Amniotic epithelial cell (primary cell): Measurements from ENCODE around the gene PDZRN4.
"Not testable (repeated sequence)": the region's sequence is repeated elsewhere in the genome, so short reads cannot be mapped to it uniquely, and the experiment has no call there.

Experiments used
- DNase-seq: peaks from one replicate; pipeline ENCODE4 v3.0.0-alpha.2; 2010; ENCODE audit warnings: low read depth

PDZRN4 gene

DNA sequence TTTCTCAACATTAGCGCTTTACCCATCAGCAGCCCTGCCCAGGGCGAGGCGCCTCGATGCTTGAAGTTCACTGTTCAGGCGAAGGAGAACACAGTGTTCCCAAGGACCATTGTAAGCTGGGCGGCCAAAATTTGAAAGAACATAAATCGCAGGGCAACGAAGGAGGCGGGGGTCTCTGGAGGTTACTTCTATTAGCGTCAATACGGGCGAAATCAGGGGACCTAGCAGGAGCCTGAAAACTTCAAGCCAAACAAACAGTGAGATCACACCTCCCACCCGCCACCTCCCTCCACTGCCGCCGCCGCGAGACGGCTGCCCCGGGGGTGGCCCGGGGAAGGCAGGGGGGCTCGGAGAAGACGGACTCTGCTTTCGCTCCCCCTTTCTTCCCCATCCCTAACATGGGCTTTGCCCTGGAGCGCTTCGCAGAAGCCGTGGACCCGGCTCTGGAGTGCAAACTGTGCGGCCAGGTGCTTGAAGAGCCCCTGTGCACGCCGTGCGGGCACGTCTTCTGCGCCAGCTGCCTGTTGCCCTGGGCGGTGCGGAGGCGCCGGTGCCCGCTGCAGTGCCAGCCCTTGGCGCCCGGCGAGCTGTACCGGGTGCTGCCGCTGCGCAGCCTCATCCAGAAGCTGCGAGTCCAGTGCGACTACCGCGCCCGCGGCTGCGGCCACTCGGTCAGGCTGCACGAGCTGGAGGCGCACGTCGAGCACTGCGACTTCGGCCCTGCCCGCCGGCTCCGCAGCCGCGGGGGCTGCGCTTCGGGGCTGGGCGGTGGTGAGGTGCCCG, at the start of gene PDZRN4:
TSS of gene PDZRN4 (plus strand) at position 263 of the 783 bp plus-strand sequence.
- DNase-seq: no peak

DNA sequence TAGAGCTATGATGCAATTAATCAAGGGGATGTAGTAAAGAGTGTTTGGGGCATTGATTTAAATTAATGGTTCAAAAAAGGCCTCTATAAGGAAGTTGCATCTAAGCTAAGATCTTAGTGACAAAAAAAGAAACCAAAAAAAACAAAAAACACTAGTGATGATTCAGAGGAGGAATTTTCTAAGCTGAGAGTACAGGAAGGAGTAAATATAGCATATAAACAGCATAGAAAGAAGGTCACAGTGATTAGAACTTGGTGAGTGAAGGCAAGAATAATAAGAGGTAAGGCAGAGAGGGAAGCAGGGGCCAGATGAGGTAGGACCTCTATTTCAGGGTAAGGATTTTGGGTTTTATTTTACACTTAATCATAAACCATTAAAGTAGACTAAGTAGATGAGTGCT, 48.0 kb upstream of the PDZRN4 start:
- DNase-seq: peak; percentile 30

DNA sequence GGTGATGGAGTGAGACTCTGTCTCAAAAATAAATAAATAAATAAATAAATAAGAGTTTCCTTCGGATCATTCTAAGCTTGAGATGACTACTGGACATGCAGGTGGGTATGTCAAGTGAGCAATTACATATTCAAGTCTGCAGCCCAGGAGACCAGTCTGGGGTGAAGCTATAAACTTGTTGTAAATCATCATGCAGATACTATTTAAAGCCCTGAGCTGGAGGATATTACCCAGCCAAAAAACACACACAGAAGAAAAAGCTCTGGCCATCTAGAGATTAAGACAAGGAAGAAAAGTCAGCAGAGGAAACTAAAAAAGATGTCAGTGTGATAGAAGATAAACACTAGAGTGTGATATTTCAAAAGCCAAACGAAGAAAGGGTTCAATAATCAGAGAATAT, 47.0 kb upstream of the PDZRN4 start:
- DNase-seq: no peak

DNA sequence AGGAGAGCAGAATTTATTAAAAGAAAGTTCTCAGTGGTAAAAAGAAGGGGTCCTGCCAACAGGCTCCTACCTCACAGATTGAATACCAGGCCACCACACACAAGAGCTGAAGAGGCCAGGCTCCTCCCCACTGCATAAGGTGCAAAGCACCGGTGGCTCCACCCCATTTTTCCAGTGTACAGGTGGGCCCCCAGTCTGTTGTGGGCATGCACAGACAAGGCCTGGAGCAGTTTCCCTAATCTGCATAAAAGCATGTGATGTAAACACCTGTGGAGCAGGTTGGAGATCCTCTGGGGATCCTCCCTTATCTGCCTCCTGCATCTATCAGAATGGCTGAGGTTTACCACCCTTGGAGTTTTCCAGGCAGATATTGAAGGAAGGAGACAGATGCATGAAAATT, 45.7 kb upstream of the PDZRN4 start:
- no peak for DNase-seq

DNA sequence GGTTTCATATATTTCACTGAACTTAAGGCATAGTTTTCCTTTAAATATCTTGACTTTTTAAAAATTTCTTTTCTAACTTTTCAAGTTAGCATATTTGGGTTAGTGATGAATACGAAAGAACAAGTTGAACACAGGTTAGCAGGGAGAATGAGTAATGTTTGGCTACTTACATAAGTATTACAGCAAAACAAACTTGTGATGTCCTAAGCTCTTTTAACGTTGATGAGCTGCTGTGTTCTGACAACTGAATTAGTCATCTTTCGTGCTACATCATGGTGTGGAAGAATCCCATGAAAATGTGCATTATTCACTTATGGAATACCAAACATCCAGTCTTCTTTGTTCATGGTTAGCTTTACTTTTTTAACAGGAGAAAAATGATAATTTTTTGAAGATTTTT, 36.3 kb upstream of the PDZRN4 start:
- peak; percentile 75 for DNase-seq

DNA sequence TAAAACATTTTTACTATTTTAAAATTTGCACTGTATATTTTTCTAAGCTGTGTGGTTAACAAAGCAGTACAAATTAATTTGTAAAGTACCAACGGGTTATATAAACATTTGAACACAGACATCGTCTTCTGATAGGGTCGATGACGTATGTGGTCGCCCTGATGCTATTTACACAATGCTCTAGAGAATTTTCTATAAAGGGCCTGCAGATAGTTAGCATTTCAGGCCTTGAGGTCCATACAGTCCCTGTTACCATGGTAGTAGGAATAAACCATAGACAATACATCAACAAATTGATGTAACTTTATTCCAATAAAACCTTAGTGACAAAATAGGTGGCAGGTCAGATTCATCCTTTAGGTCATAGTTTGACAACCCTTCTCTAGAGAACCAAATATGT, 25.7 kb upstream of the PDZRN4 start:
- DNase-seq: no peak

DNA sequence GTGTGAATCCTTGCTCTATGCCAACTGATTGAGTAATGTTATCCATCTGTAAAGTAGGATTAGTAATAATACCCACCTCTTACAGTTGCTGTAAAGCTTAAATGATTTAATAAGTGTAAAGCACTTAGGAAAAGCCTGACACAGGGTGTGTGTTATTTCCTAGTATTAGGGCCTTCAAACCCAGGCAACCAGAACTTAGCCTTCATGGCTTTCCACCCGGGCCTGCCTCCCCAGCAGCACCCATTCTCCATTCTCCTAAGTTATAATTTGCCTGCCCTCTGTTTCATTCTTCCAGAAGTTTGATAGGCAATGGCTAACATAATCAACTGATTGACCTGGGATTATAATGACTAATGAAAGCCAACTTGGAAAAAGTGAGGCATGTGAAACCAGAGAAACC, 20.4 kb upstream of the PDZRN4 start:
- no peak for DNase-seq

DNA sequence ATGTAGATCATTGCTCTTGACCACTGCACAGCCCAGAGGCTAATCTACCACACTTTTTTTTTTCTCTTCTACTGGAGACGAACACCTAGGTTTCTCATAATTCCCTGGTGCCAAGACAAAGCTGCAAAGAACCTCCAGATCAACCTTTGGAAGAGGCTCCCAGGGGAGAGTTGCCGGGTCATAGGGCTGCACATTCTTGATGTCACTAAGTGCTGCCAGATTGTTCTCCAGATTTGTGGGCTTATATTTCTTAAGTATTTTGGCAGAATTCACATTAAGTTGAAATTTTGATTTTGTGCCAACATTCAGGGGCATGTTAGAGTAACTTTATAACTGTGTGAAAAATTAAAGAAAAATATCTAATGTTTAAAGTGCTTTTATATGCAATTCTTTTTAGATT, 13.5 kb upstream of the PDZRN4 start:
- no peak for DNase-seq

DNA sequence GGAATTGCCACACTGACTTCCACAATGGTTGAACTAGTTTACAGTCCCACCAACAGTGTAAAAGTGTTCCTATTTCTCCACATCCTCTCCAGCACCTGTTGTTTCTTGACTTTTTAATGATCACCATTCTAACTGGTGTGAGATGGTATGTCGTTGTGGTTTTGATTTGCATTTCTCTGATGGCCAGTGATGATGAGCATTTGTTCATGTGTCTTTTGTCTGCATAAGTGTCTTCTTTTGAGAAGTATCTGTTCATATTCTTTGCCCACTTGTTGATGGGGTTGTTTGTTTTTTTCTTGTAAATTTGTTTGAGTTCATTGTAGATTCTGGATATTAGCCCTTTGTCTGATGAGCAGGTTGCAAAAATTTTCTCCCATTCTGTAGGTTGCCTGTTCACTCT, 8.6 kb upstream of the PDZRN4 start:
- DNase-seq: not testable (repeated sequence)

DNA sequence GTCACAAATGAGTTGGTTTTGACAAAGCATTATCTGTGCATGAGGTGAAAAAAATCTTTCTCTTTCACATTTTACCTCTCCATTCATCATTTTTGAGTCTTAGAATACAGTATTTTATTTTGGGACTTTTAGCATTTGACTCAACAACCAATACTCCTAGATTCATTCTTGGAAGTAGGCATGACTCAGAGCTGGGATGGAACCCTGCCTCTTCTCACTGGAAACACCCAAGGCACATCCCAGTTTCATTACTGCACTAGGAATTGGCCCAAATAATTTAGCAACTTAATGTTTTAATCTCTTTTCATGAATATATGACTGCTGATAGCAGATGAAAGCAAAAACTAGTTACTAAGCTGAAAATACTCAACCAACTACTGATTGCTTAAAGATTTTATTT, 3.3 kb upstream of the PDZRN4 start:
- no peak for DNase-seq

DNA sequence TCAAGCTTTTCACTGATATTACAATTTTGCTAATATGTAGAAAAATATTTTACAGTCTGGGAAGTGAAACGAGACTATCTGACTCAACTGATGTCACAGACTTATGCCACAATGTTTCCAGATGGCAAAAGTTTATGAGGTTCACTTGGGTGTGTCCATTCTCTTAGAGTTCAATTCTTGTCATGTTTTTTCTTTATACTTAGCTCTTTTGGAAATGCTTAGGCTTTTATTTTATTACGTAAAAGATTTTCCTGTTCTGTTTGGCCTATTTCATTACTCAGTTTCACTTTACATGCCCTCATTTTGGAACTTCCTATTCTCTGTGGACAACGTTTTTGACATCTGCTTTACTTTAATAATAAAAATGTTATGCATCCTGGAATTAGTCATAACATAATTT, 2.1 kb upstream of the PDZRN4 start:
- no peak for DNase-seq

DNA sequence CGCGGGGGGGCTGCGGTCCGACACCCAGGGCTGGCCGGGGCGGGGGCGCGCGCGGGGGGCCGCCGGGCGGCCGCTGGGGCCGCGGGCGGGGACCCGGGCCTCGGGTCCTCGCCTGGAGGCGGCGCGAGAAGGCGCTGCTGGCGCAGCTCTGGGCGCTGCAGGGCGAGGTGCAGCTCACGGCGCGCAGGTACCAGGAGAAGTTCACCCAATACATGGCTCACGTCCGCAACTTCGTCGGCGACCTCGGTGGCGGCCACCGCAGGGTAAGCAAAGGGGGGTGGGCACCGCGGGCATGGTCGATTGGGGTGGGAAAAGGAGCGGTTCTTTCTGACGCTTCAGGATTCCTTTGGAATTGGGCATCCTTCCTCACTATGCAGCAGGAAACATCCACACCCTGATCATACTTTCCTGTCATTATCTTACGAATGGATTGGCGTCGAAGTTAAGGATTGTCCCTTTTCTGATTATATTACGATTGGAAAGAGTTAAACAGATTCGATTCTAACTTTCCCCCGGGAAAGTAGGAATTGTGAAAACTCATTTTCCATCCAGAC, 798 bp downstream of the PDZRN4 start:
- no peak for DNase-seq

DNA sequence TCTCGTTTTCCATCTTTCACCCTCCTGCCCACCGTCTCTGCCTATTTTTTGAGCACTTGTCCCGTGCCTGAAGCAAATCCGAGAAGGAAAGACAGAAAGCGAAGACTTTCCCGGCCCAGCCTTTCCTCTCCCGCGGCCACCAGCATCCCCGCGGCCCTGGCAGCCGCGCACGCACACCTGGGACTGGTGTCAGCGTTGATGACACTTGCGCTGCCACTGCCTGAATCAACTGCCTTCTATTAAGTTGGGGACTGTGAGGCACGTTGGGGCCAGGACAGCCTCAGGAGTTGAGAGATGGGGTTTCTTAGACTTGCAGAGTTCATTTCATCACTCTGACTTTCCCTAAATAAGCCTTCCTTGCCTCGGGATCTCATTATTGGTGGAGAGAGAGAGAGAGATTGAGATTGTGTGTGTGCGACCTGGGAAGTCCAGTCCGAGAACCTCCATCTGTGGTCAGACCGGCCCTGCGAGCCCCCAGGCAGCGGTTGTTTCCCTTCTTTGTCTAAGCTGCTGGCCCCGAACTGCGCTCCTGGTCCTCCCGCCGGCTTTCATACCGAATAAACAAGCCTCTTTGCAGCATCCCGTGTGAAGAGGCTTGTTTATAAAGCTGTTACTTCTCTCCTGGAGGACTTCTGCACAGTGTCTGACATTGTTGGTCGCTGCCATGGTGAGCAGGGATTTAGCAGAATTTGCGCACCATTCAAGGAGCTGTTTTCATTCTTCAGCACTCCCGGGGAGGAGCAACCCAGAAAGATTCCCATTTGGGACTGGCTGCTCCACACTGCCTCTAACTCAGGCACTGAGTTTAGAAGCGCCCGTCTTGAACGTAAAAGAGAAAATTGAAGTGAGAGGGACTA, 1.5 kb downstream of the PDZRN4 start:
- DNase-seq: peak; percentile 9

DNA sequence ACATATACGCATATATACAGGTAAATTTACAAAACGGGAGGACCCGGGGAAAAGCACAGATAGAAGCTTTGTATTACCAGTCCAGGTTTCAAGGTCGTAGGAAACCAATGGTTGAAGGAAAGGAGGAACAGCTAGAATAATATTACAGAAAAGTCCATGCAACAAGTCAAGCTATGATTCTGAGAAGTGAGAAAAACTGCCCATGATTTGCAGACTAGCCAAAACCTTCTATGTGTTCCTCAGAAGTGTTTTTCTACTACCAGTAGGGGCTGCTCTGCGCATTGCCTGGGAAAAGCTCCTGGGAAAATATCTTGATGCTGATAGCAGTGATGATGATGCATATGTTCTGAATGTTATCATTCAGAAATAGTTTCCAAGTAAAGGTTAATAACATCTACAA, 2.2 kb downstream of the PDZRN4 start:
- DNase-seq: peak; percentile 66

DNA sequence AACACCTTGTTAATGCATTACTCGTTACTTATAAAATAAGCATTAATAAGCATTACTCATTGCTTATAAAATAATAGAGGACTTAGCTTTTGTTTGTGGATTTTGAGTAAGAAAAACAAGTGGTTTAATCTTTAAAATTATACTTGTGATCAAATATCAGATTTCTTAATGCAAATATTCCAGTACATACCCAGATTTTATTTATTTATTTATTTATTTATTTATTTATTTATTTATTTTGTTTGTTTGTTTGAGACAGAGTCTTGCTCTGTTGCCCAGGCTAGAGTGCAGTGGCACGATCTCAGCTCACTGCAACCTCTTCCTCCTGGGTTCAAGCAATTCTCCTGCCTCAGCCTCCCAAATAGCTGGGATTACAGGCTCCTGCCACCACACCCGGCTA, 3.4 kb downstream of the PDZRN4 start:
- not testable (repeated sequence) for DNase-seq

DNA sequence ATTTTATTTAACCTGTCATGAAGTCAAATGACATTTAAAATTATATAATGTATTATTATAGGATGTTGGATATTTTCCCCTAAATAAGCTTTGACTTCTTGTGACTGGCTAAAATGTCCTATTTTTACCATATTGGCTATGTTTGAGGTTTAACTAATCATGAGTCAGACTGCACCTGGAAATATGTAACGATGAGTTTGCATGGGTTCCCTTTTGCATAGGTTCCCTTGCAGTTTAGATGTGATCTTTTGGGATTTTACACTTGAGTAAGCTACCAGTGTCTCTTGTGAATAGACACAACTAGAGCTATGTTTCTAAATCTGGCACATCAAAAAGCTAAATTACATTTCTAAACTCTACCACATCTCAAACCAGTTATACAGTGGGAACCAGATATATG, 5.2 kb downstream of the PDZRN4 start:
- no peak for DNase-seq

DNA sequence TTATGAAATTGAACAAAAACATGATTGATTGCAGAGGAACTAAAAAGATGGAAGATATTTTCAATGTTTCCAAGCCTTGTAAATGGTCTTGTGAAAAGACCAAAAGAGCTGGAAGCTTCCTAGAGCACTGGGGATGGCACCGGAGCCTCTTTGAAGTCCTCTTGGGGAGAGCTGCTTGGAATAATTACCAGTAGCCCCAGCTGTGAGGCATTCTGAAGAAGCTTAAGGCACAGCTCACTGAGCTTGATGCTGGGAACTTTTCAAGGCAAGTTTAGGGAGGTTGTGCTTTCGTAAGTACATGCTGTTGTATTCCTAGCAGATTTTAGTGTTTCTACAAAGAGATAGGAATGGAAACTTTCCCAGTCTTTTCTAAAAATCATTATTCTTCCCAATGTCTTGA, 13.9 kb downstream of the PDZRN4 start:
- no peak for DNase-seq

DNA sequence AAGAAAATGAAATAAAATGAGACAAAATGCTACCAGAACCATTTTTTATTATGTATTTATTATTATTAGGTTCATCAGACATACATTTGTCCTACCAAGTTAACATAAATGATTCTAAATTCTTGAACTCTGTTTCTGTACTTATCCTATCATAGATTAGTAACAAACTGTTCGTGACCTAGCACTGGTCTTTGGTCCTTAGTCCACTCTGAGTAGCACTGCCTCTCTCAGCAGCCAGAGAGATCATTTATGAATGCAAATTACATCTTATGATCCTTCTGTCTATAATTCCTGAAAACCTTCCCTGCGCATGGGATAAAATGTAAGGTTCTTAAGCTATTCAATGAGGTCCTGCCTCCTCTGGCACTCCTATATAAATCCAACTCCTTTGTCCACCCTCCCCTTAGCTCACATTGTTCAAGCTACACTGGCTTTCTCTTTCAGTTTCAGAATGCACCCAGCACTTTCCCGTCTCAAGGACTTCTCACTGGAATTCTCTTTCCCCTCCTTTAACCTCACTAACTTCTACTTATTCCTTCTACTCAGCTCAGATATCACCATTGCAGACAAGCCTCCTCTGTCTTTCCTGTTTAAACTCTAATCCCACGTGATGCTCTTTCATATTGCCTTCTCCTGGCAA, 17.1 kb downstream of the PDZRN4 start:
- DNase-seq: no peak

DNA sequence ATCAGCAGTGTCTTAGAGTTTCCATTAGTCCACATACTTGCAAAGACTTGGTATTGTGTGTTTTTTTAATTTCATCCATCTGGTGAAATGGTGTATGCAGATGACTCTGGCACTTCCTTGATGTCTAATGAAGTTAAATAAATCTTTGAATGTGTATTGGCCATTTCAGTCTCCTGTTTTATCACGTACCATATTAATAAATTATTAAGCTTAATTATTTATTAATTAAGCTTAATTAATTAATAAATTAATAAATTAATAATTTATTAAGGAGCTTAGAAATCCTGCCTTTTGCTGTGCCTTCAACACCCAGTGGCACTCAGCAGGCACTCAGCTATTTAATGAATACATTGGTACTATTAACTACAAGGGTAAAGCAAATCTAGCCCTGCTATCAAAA, 18.2 kb downstream of the PDZRN4 start:
- no peak for DNase-seq

DNA sequence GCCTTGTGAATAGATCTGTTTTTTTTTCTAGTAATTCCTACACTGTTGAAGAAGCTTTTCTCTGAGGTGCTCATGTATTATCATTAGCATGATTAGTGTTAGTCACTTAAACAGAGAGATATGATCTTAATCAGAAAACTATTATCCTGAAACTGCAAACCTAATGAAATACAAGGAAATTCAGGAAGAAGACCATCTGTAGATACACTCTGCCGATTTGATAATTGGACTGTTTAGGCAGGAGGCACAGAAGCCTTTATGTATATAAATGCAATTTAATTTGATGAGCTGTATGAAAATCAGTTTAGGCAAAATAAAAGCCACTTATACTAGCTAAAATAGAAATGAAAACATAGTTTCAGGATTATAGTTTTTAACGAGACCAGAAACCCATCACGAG, 23.3 kb downstream of the PDZRN4 start:
- DNase-seq: no peak

DNA sequence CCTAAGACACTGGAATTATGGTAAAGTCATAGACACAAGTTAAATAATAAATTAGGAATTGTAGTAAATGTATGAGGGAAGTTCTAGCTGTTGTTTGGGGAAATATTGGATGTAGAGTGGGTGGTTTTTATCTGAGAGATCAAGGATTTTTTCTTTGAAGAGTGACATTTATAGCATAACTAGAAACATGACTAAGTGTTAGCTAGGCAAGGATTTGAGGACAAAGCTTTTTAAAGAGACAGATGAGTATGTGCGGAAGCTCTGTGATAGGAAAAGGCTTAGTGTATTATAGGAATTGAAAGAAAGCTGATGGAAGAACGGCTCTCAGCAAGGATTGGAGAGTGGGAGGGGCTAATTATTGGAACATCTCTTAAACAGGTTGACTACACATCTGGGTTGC, 24.5 kb downstream of the PDZRN4 start:
- DNase-seq: no peak

DNA sequence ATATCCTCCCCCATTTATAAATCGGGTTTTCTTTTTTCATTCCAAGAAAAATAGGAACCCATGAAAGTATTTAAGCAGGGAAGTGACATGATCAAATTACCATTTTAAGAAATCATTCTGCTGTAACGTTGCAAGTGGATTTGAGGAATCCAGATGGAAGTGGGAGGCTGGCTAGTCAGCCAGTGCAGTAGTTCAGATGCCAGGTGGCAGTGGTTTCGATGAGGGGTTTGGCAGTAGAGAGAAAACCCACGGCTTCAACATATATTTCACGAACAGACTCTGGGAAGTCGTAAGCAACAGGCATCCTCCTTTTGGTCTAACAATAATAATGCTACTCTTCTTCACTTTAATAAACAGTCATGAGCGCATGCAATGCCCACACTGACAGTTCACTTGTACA, 25.0 kb downstream of the PDZRN4 start:
- no peak for DNase-seq

DNA sequence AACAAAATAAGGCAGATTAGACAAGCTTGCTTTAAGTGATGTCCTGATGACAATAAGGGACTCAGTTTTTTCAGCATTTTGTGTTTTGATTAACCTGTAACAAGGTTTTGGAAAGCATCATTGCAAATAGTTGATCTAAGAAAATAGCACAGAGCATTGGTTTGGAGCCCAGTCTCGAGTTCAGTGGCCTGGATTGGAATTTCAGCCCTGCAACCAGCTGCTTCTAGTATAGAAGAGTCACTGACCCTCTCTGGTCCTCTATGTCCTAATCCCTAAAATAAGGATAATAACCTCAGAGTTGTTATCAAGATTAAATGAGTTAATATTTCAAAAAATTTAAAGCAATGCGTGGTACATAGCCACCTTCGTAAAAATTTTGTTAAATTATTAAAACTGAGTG, 25.5 kb downstream of the PDZRN4 start:
- DNase-seq: no peak
